ENCODE results near the gene SAMD11. TPM values are rescaled to one million over a fixed set of nuclear protein-coding genes. Genes with fewer than 3 reads are reported as not detected.

Gene SAMD11
- total and polyA plus RNA-seq, 2 of the 8 experiments (the other 6 are each of a cell fraction or from before 2014, with no cell fraction given) = 0.18 to 0.30 TPM

DNA sequence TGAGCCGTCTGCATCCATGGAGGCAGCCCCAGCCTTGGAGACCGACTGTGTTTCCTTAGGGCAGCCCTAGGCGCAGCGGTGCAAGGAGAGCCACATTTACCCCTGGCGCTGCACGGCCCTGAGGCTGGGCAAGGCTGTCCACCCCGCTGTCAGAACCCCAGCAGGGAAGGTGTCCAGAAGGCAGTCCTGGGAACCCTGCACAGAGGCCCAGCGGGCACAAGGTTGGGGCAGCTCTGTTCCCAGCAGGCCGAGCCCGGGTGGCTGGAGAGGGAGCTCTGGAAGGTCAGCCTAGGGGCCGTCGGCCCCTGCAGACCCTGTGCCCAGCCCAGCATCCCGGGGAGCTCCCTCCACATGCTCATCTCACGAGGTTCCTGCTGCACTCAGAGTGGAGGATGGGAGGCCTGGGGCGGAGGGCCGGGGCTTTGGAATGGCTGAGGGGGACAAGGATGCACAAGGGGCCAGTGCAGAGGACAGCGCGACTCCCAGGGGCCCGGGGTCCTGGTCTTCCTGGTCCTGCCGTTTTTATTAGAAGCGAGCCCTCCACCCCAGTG lies 19.9 kb upstream of the SAMD11 start:
- no peak overlapping the region for H3K4ac ChIP-seq (replicated peaks; ENCODE audit: insufficient read length, low read depth, low read length)
- no peak overlapping the region; the same call in 1 of the 2 replicates for H4K8ac ChIP-seq (ENCODE audit: extremely low read depth, insufficient read depth, low read length)
- no peaks in the 10 kb centered on the region for H3K9me3 ChIP-seq (ENCODE audit: insufficient read depth in 2 of 2, low read depth in 1 of 2, low read length in 1 of 2)
- no peaks in the 10 kb centered on the region for H3K79me2 ChIP-seq (ENCODE audit: control insufficient read depth in 1 of 2, insufficient read depth in 2 of 2, low read length in 2 of 2)
- H3K79me1 ChIP-seq (ENCODE audit: low read depth, low read length) = no peaks in the 10 kb centered on the region
- no peak overlapping the region for H3K9ac ChIP-seq (replicated peaks in 1 of 4; ENCODE audit: extremely low read depth in 1 of 4, low read depth in 3 of 4, low read length in 3 of 4)
- H3K4me3 ChIP-seq (ENCODE audit: extremely low read depth in 1 of 4, insufficient read depth in 2 of 4, low read depth in 3 of 4, low read length in 4 of 4) = peak overlapping the region in 1 of 4 experiments; percentile 38; a peak in 1 of 8 replicates
- no peak for FAIRE-seq
- no peak overlapping the region for H2AK5ac ChIP-seq (ENCODE audit: low read depth, low read length)
- no peak overlapping the region for H2BK20ac ChIP-seq (ENCODE audit: low read length)
- H3K14ac ChIP-seq (ENCODE audit: insufficient read length) = no peak overlapping the region
- no peak overlapping the region for H2BK15ac ChIP-seq (ENCODE audit: low read length)
- H3K36me3 ChIP-seq (ENCODE audit: control insufficient read depth in 2 of 4, insufficient read depth in 4 of 4, low read length in 3 of 4) = no peaks in the 10 kb centered on the region
- WGBS, 2 experiments (ENCODE audit: extremely low coverage in 1 of 2, insufficient coverage in 1 of 2, insufficient read length in 1 of 2, insufficient replicate concordance in 2 of 2, low coverage in 1 of 2, low lambda C conversion rate in 2 of 2, missing lambda C conversion rate in 1 of 2) = 77% methylated on average over 21 of the region's 21 CpGs; no CpG with 5 or more reads in 1 of the 2 experiments
- ChIA-PET POLR2A (ENCODE audit: partially characterized antibody) (interaction anchor here (1.5 to 3.4 kb wide), 2 partner anchors 13 to 38 kb away, joined by 3 to 9 read pairs; no protein-coding TSS in a partner anchor), CTCF (ENCODE audit: partially characterized antibody) (interaction anchor here (1.4 to 4.1 kb wide), 6 partner anchors 8 to 35 kb away, joined by 5 to 20 read pairs (median 9); no protein-coding TSS in a partner anchor)
- H2BK12ac ChIP-seq (ENCODE audit: low read depth, low read length) = no peak overlapping the region
- no peak overlapping the region for H3K56ac ChIP-seq (replicated peaks; ENCODE audit: insufficient read length, low read depth, low read length)
- H4K20me1 ChIP-seq (replicated peaks in 1 of 2; ENCODE audit: control insufficient read depth in 1 of 2, insufficient read depth in 2 of 2, low read length in 2 of 2) = peaks cover 2 to 3% of the 10 kb centered on the region in 2 experiments
- no peak overlapping the region for H3K18ac ChIP-seq (ENCODE audit: extremely low read depth, low read length)
- no peak overlapping the region for H3K27ac ChIP-seq (ENCODE audit: low read depth, low read length)
- peak overlapping the region in 1 of 2 experiments; percentile 62; a peak in 3 of 4 replicates for H3K4me2 ChIP-seq (ENCODE audit: insufficient read depth in 1 of 2, low read depth in 2 of 2, low read length in 2 of 2)
- H2AFZ ChIP-seq (ENCODE audit: low read length) = no peak overlapping the region
- peaks cover 0 to 5% (median 2%) of the 10 kb centered on the region in 4 experiments; a peak in 4 of 7 replicates for H3K4me1 ChIP-seq (replicated peaks in 1 of 4; ENCODE audit: control insufficient read depth in 3 of 4, insufficient read depth in 4 of 4, low read length in 3 of 4)
- H2BK120ac ChIP-seq (replicated peaks; ENCODE audit: low read depth, low read length) = no peak overlapping the region
- H4K91ac ChIP-seq (replicated peaks; ENCODE audit: insufficient read length, low read length) = no peak overlapping the region
- H3K23ac ChIP-seq (ENCODE audit: insufficient read length) = no peak overlapping the region
- peak in 1 of 2 experiments; percentile 48 for DNase-seq (ENCODE audit: low read depth in 1 of 2, low spot score in 2 of 2)
- H2BK5ac ChIP-seq (ENCODE audit: low read depth, low read length) = no peak overlapping the region
- no peak for TF ChIP-seq TEAD4 (IDR thresholded peaks at IDR 0.05; ENCODE audit: low read depth, low read length)
- TF ChIP-seq NRF1 (IDR thresholded peaks at IDR 0.05; ENCODE audit: low read depth, low read length) = no peak
- peak; percentile 2 for TF ChIP-seq EZH2 (IDR thresholded peaks at IDR 0.05; ENCODE audit: low read depth, low read length, severe bottlenecking)
- TF ChIP-seq RBBP5 (IDR thresholded peaks at IDR 0.05; ENCODE audit: borderline replicate concordance, low read depth, low read length) = no peak
- no peak for TF ChIP-seq KDM4A (IDR thresholded peaks at IDR 0.05; ENCODE audit: low read depth, low read length, severe bottlenecking)
- H3K27me3 ChIP-seq (replicated peaks in 1 of 4; ENCODE audit: control insufficient read depth in 3 of 4, extremely low read depth in 1 of 4, insufficient read depth in 3 of 4, low read length in 3 of 4) = peaks cover 24 to 42% (median 36%) of the 10 kb centered on the region in 4 experiments
- peaks cover 2% of the 10 kb centered on the region; the same call in 1 of the 2 replicates for H3K23me2 ChIP-seq (ENCODE audit: low read depth, low read length)
- H4K5ac ChIP-seq (ENCODE audit: insufficient read length, low read depth, low read length) = no peak overlapping the region
